Stromal cell of bone marrow (primary cell): ENCODE results near the gene ITPRID1.

Experiments
- DNase-seq: peaks from one replicate; pipeline ENCODE4 v3.0.0-alpha.2; 2012; ENCODE audit warnings: low read depth

The ITPRID1 gene

GRCh38 chr7:31633894-31634494, 120.1 kb downstream of the ITPRID1 start:
- DNase-seq: peak; percentile 32

DNA sequence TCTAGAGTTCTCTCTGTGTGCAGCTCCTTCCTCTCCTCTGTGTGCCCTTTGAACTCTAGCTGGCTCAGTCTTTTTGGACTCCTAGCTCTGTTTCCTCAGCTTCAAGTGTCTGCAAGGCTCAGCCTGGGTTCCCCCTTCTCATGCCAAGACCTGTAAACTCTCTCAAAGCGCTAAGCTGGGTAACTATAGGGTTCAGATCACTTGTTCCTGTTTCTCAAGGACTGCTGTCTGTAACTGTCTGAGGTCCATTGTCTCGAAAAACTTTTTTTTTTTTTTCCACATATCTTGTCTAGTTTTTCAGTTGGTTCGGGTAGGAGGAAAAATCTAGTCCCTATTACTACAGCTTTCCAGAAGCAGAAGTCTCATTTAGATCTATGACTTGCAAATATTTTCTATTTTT, 126.5 kb downstream of the ITPRID1 start:
- DNase-seq: no peak

GRCh38 chr7:31642681-31643115, 128.8 kb downstream of the ITPRID1 start:
- DNase-seq: no peak

DNA sequence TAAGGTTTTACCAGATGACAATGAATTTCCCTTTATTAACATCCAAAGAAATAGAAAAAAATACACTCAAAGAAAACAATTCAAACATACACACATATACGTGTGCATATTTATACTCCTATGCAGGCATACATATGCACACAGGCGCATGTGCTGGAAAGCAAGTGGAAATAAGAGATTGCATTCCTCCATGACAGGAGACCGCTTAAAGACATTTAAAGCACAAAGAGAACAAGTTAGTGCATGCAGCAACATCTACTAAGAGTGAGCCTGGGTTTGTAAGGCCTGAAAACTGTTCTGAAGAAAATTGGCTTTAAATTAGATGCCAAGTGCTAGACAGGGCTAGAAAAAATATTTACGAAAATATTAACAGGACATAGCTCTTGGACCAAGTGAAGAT, 133.1 kb downstream of the ITPRID1 start:
- DNase-seq: no peak

DNA sequence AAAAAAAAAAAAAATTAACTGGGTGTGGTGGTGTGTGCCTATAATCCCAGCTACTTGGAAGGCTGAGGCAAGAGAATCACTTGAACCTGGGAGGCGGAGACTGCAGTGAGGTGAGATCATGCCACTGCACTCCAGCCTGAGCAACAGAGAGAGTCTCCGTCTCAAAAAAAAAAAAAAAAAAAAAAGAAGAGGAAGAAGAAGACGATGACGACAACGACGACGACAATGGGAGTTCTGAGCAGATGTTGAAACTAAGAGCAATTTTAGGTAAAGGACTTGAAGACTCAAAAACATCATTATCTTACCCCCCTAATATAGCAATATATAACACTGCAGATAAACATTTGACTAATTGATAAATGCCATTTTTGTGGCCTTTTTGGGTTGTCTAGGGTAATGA, 133.6 kb downstream of the ITPRID1 start:
- DNase-seq: no peak

DNA sequence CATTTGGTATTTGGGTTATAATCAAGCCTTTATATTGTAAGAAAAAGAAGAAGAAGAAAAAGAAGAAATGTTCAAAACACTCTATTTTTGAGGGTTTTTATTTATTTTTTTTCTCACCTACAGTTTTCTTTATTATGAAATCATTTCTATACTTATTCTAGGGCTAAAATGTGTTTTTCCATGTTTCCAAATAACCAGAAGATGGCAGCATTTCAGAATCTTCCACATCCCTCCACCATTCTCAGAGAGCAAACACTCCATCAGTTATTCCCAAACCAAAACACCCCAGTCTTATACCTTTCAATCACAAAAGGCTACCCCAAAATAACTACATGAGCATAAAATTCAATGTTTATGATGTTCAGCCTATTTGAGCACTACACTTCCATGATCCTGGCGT, 134.4 kb downstream of the ITPRID1 start:
- peak; percentile 8 for DNase-seq

DNA sequence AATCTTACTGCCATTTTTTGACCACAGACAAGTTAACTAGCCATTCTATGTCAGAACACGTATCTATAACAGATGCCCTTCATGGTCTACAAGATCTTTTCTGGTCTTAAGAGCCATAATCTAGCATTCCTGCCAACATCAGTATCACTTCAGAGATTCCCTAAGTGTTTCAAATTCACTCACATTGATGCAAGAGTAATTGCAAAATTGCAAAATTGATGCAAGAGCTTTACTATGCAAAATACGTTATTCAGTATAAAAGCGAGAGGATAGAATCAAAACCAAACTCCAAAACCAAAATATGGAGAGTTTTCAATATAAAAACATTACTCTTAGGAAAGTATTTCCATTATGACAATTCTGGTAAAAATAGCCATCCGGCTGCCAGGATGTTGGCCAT, 135.0 kb downstream of the ITPRID1 start:
- DNase-seq: no peak

- no peak for DNase-seq
Measured at GRCh38 chr7:31651234-31652062, 137.6 kb downstream of the ITPRID1 start.

DNA sequence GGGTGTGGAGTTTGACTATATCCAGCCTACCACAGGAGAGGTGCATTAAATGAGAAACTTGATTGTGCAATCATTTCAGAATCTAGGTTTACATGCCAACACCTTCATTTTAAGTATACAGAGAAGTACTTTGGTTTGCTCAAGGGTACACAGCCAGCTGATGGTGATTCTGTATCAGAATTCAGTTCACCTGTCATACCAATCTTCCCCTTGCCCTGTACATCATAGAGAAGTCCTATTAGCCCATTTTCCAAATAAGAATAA, 138.1 kb downstream of the ITPRID1 start:
- DNase-seq: no peak

- no peak for DNase-seq
Measured at GRCh38 chr7:31663072-31663471, 149.2 kb downstream of the ITPRID1 start.

DNA sequence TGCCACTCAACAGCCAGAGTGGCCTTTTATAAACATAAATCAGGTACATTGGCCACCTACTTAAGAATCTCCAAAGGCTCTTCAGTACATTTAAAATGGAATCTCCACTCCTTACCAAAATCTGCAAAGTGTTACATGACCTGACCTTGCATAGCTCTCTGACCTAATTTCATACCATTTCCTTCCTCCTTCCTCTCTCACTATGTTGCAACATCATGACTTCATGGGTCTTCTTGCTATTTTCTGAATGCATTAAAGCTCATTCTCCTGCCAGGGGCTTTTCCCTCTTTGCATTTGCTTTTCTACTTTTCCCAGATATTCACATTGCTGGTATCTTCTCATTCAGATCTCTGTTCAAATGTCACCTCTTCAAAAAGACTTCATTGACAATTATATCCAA, 151.0 kb downstream of the ITPRID1 start:
- no peak for DNase-seq

DNA sequence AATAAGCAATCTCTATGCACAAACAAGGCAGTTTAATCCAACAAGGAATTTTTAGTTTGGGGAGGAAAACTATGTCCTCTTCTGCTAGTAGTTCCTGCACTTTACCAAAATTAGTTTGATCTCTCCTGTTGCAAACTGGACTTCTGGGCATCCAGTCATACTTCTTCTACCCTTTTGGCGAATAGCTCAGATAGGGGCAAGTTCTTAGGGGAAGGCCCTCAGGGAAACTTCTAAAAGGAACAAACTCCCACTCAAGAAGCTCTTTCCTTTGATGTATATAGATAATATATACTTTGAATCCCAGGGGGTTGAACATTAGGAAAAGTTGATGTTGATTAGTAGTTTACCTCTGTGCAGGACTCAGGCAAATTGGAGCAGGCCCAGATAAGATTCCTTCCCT, 151.7 kb downstream of the ITPRID1 start:
- no peak for DNase-seq

- no peak for DNase-seq
Measured at GRCh38 chr7:31669461-31669860, 155.6 kb downstream of the ITPRID1 start.

DNA sequence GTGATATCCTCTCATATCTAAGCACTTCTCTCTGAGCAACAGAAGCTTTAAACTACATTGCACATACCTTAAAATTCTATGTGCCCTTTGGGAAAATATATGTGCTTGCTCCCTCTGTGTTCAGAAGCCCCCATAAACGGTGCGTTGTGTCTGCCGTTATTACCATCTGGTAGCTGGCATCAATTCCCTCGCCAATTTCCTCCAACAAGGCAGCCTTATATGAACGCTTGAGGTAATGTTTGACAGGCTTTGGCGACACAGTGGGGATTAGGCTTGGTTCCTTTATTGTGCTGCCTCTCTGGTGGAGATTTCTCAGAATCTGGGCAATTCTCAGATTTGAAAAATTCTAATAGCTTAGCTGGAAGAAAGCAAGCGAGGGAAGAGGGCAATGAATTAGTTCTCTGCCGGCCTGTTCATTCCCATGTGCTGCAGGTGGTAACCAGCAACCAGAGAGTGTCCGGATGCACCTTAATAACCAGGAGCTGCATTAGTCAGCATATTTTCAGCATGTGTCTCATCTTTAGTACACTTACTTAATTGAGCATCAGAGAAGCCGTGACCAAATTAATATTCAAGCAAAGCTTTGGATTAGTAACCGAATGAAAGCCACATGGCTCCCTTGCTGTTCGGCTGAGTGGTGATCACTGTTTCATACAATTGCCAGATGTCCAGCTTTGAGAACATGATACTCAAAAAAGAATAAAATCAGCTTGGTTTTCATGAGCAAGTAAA, 165.8 kb downstream of the ITPRID1 start:
- no peak for DNase-seq

DNA sequence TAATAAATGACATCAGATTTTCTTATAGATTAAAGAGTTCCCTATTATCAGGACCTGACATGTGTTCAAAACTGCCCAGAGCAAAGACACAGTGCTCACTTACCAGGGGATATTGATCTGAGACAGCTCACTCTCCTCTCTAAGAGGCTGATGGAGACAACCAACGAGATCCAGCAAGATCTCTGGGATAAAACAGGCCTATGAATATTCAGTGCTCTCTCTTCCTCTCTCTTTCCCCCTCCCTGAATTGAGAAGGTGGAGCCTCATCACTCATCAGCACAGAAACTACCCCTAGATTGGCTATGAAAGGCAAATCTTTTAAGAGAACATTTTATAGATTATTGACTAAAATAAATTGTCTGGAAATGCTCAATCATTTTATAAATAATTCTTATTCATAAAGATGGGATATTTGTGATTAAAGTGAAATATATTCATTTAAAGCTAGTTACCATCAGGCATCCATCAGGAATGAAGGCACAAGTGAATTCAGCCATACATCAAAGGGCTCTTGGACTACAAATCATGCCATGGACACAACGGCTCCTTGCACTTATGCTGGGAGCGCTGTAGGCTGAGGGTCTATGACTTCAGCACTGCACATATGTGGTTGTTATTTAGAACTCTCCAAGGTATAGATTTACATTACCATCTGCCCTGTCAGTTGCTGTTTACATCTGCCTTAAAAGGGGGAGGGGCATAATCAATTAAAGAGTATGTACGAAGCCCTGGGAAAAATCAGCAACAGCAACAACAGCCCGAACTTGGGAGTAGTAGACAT, 169.7 kb downstream of the ITPRID1 start:
- no peak for DNase-seq

DNA sequence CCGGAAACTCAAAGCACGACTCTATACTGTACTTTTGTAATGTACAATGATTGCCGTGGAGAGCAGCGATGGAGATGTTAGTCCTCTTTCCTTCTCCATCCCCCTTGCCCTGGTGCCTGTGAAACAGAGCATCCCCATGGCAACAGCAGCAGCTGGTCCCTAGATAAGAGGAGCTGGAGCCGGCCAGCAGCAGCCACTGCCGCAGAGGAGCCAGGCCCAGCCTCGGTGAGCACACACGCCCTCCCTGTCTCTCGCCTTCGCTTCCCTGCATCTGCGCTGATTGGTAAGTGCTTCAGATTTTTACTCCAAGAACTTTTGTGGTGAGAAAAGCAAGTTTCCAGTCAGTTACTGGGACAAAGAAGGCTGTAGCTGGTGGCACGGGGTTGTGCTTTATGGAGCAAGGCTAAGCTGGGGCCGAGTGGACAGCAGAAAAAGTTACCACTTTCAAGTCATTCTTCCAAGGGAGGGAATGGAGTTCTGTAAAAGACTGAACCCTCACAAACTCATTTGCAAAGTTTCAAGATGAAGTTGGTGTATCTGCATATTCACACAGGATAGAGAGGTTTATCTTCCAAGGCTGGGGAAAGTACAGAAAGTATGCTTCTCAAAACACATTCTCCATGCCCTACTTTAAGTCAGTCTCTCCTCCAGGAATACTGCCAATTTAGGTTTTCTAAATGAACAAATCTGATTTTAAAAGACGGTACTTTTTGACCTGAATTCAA, 173.3 kb downstream of the ITPRID1 start, which contains the start of gene PPP1R17:
PPP1R17 (plus strand) TSS at position 192 of the 725 bp plus-strand sequence. CDS start 5,227 bp downstream, outside the sequence.
- no peak for DNase-seq

GRCh38 chr7:31688372-31688771, 174.5 kb downstream of the ITPRID1 start:
- no peak for DNase-seq

DNA sequence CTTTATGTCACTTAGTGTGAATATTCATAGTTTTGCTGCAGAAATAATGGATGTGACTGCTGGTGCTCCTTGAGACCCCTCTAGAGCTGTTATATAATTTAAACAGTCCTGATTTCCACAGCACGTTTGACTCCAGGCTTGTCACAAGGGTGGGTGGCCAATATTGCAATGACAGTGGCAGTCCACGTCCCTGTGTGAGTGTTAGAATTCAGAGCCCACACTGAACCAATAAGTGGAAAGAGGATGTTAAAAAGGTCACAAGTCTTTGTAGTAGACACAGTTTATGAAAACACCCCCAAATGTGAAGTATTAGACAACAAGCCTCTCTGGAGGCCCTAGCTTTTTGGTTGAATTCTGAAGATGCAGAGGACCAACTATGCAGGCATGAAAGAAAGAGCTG, 175.1 kb downstream of the ITPRID1 start:
- no peak for DNase-seq

DNA sequence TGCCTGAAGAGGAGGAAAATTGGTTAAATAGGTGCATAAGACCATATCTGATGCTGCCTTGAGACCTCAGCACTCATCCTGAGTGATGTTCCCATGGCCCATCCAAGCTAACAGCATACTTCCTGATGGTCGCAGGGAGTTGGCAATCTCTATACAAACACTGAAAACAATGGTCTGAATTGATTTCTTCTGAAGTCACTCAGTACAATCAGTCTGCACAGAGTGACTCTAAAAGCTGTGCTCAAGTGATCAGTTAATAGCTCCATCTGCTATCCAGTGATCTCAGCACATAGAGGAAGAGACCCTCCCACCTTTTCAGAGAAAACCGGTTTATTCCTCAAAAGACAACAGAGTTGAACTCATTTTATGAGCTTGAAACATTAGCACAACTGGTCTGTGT, 177.0 kb downstream of the ITPRID1 start:
- DNase-seq: no peak

GRCh38 chr7:31692451-31692850, 178.6 kb downstream of the ITPRID1 start:
- DNase-seq: no peak

- no peak for DNase-seq
Measured at GRCh38 chr7:31692871-31693270, 179.0 kb downstream of the ITPRID1 start.
